Measurements from ENCODE around the gene TMEM167B.
A peak's percentile ranks its signal among the peaks of the same experiment; 100 is the strongest.

Gene TMEM167B

GRCh38 chr1:109109906-109110305 is 19.3 kb downstream of the TMEM167B start:
- no peaks in the 10 kb centered on the region for H3K9me2 ChIP-seq (replicated peaks; ENCODE audit: control insufficient read depth, low read length)
- H3K79me2 ChIP-seq (ENCODE audit: control insufficient read depth, low read length) = no peaks in the 10 kb centered on the region
- H3K4me2 ChIP-seq (ENCODE audit: low read length) = no peak overlapping the region
- peaks cover 10% of the 10 kb centered on the region; the same call in 1 of the 2 replicates for H3F3A ChIP-seq (ENCODE audit: control insufficient read depth, insufficient read depth)
- peaks cover 27% of the 10 kb centered on the region for H3K4me1 ChIP-seq (ENCODE audit: control insufficient read depth, low read length)
- no peak for TF ChIP-seq EZH2phosphoT487 (IDR thresholded peaks at IDR 0.05; ENCODE audit: borderline replicate concordance, low read length)
- TF ChIP-seq CTCF (IDR thresholded peaks at IDR 0.05; ENCODE audit: low read depth, low read length, poor library complexity, severe bottlenecking) = no peak
- H3K4me3 ChIP-seq (ENCODE audit: low read length) = no peak overlapping the region
- H3K9me3 ChIP-seq (ENCODE audit: control insufficient read depth, insufficient read depth, low read length) = no peaks in the 10 kb centered on the region
- no peak overlapping the region for H3K27ac ChIP-seq (ENCODE audit: low read depth, low read length)
- H3K27me3 ChIP-seq (ENCODE audit: control insufficient read depth, low read length) = peaks cover 39% of the 10 kb centered on the region
- no peaks in the 10 kb centered on the region for H4K20me1 ChIP-seq (ENCODE audit: control insufficient read depth, insufficient read depth, low read depth, low read length)
- H3K36me3 ChIP-seq (ENCODE audit: control insufficient read depth, low read length) = no peaks in the 10 kb centered on the region

- TF ChIP-seq CTCF (IDR thresholded peaks at IDR 0.05; ENCODE audit: low read depth, low read length, poor library complexity, severe bottlenecking) (no peak), EZH2phosphoT487 (IDR thresholded peaks at IDR 0.05; ENCODE audit: borderline replicate concordance, low read length) (no peak)
- Histone ChIP-seq H3K9me2 (replicated peaks; ENCODE audit: control insufficient read depth, low read length) (no peaks in the 10 kb centered on the region), H3K9me3 (ENCODE audit: control insufficient read depth, insufficient read depth, low read length) (no peaks in the 10 kb centered on the region), H3K27ac (ENCODE audit: low read depth, low read length) (no peak overlapping the region), H3K4me3 (ENCODE audit: low read length) (no peak overlapping the region), H3K27me3 (ENCODE audit: control insufficient read depth, low read length) (peaks cover 48% of the 10 kb centered on the region), H3F3A (ENCODE audit: control insufficient read depth, insufficient read depth) (no peaks in the 10 kb centered on the region), H3K4me2 (ENCODE audit: low read length) (peak overlapping the region; percentile 84; the same call in 1 of the 2 replicates), H3K36me3 (ENCODE audit: control insufficient read depth, low read length) (no peaks in the 10 kb centered on the region), H4K20me1 (ENCODE audit: control insufficient read depth, insufficient read depth, low read depth, low read length) (no peaks in the 10 kb centered on the region), H3K79me2 (ENCODE audit: control insufficient read depth, low read length) (no peaks in the 10 kb centered on the region), H3K4me1 (ENCODE audit: control insufficient read depth, low read length) (peaks cover 27% of the 10 kb centered on the region)
These were observed 21.0 kb downstream of the TMEM167B start for GRCh38 chr1:109111386-109112055.

GRCh38 chr1:109112056-109112651 is 21.6 kb downstream of the TMEM167B start:
- Histone ChIP-seq H3F3A (ENCODE audit: control insufficient read depth, insufficient read depth) (no peaks in the 10 kb centered on the region), H3K4me3 (ENCODE audit: low read length) (peak overlapping the region; percentile 71), H3K9me2 (replicated peaks; ENCODE audit: control insufficient read depth, low read length) (no peaks in the 10 kb centered on the region), H3K27me3 (ENCODE audit: control insufficient read depth, low read length) (peaks cover 43% of the 10 kb centered on the region), H3K79me2 (ENCODE audit: control insufficient read depth, low read length) (no peaks in the 10 kb centered on the region), H3K4me1 (ENCODE audit: control insufficient read depth, low read length) (peaks cover 27% of the 10 kb centered on the region), H3K9me3 (ENCODE audit: control insufficient read depth, insufficient read depth, low read length) (no peaks in the 10 kb centered on the region), H3K27ac (ENCODE audit: low read depth, low read length) (no peak overlapping the region), H3K4me2 (ENCODE audit: low read length) (peak overlapping the region; percentile 84), H3K36me3 (ENCODE audit: control insufficient read depth, low read length) (no peaks in the 10 kb centered on the region), H4K20me1 (ENCODE audit: control insufficient read depth, insufficient read depth, low read depth, low read length) (no peaks in the 10 kb centered on the region)
- peak; percentile 46 for TF ChIP-seq CTCF (IDR thresholded peaks at IDR 0.05; ENCODE audit: low read depth, low read length, poor library complexity, severe bottlenecking)
- no peak for TF ChIP-seq EZH2phosphoT487 (IDR thresholded peaks at IDR 0.05; ENCODE audit: borderline replicate concordance, low read length)

All from DOHH2 (cell line).